HEK293 (cell line): ENCODE results near the gene LRP1.

Experiments used
- CTCF ChIA-PET: fragments of 350-600 bp; formaldehyde crosslinking; extraction: SDS; loops from one replicate; lab custom pipeline; 2021; ENCODE audit warnings: antibody characterized with exemption; lab: Yijun Ruan, JAX
- POLR2A ChIA-PET: fragments of 300-600 bp; formaldehyde crosslinking; extraction: SDS; loops from one replicate; lab custom pipeline; 2020; ENCODE audit warnings: antibody characterized with exemption, inconsistent platforms; lab: Yijun Ruan, JAX
- H3K27ac ChIP-seq: fragments of 200-500 bp; sonication (Bioruptor generic); 2 replicates; pipeline ENCODE4 v1.5.1; 2014; ENCODE audit warnings: low read depth, low read length, control low read depth, inconsistent platforms; ENCODE audit errors: extremely low read depth
- H3K36me3 ChIP-seq, 2 experiments: fragments of 200-500 bp in 1 of 2; sonication (Bioruptor generic) in 1 of 2; 1 replicate in 1 of 2; 2 replicates in 1 of 2; pipeline ENCODE4 v1.5.1; 2014 to 2017; ENCODE audit warnings: inconsistent platforms in 2 of 2, low read length in 2 of 2; ENCODE audit not compliant: control insufficient read depth in 2 of 2, insufficient read depth in 1 of 2
- H3K4me1 ChIP-seq: fragments of 200-500 bp; sonication (Bioruptor generic); 2 replicates; pipeline ENCODE4 v1.5.1; 2014; ENCODE audit warnings: mild to moderate bottlenecking, low read length, inconsistent platforms; ENCODE audit not compliant: control insufficient read depth, insufficient read depth
- H3K4me3 ChIP-seq: 2 replicates; pipeline ENCODE4 v1.5.1; 2011; ENCODE audit warnings: low read depth, mild to moderate bottlenecking, control low read depth, low read length, moderate library complexity
- H3K9me3 ChIP-seq: fragments of 200-500 bp; sonication (Bioruptor generic); 2 replicates; pipeline ENCODE4 v1.5.1; 2014; ENCODE audit warnings: low read depth, low read length, inconsistent platforms; ENCODE audit not compliant: control insufficient read depth, insufficient read depth
- ELK4 ChIP-seq: IDR thresholded peaks from 2 replicates; pipeline ENCODE4 v1.6.1; 2011; ENCODE audit warnings: mild to moderate bottlenecking, low read depth, low read length, borderline replicate concordance
- GLI4 ChIP-seq: fragments of 450-650 bp; formaldehyde crosslinking; IDR thresholded peaks from 2 replicates; pipeline ENCODE4 v1.5.1; 2016; ENCODE audit warnings: missing biosample characterization, missing genetic modification characterization
- HIC1 ChIP-seq: fragments of 450-650 bp; formaldehyde crosslinking; IDR thresholded peaks from 2 replicates; pipeline ENCODE4 v1.5.1; 2016; ENCODE audit warnings: missing biosample characterization, missing genetic modification characterization
- KLF1 ChIP-seq: fragments of 450-650 bp; formaldehyde crosslinking; IDR thresholded peaks from 2 replicates; pipeline ENCODE4 v1.5.1; 2016; ENCODE audit warnings: missing biosample characterization, missing genetic modification characterization
- KLF10 ChIP-seq: fragments of 450-650 bp; IDR thresholded peaks from 2 replicates; pipeline ENCODE4 v1.5.1; 2018; ENCODE audit warnings: missing biosample characterization, mild to moderate bottlenecking, missing genetic modification characterization
- RBAK ChIP-seq: fragments of 450-650 bp; formaldehyde crosslinking; IDR thresholded peaks from 2 replicates; pipeline ENCODE4 v1.5.1; 2016; ENCODE audit warnings: missing biosample characterization, missing genetic modification characterization
- ZBTB17 ChIP-seq: fragments of 450-650 bp; formaldehyde crosslinking; IDR thresholded peaks from 2 replicates; pipeline ENCODE4 v1.5.1; 2016; ENCODE audit warnings: missing biosample characterization, missing genetic modification characterization
- ZBTB7A ChIP-seq: fragments of 450-650 bp; formaldehyde crosslinking; IDR thresholded peaks from 2 replicates; pipeline ENCODE4 v1.5.1; 2016; ENCODE audit warnings: low read depth, missing biosample characterization, missing genetic modification characterization
- ZFP37 ChIP-seq: fragments of 450-650 bp; formaldehyde crosslinking; IDR thresholded peaks from 2 replicates; pipeline ENCODE4 v1.5.1; 2016; ENCODE audit warnings: missing biosample characterization, missing genetic modification characterization
- ZFP69B ChIP-seq: fragments of 450-650 bp; formaldehyde crosslinking; IDR thresholded peaks from 2 replicates; pipeline ENCODE4 v1.5.1; 2016; ENCODE audit warnings: missing biosample characterization, missing genetic modification characterization
- ZNF214 ChIP-seq: fragments of 450-650 bp; formaldehyde crosslinking; IDR thresholded peaks from 2 replicates; pipeline ENCODE4 v1.5.1; 2017; ENCODE audit warnings: missing biosample characterization, mild to moderate bottlenecking, missing genetic modification characterization, borderline replicate concordance
- ZNF23 ChIP-seq: fragments of 450-650 bp; formaldehyde crosslinking; IDR thresholded peaks from 2 replicates; pipeline ENCODE4 v1.5.1; 2016; ENCODE audit warnings: missing biosample characterization, missing genetic modification characterization, borderline replicate concordance
- ZNF274 ChIP-seq, 2 experiments: fragments of 200-500 bp in 1 of 2; fragments of 450-650 bp in 1 of 2; sonication (Bioruptor generic) in 1 of 2; formaldehyde crosslinking in 1 of 2; IDR thresholded peaks; 2 replicates each; pipeline versions ENCODE4 v1.5.1 to v1.6.1; 2014 to 2016; ENCODE audit warnings: borderline replicate concordance in 1 of 2, inconsistent platforms in 1 of 2, low read length in 1 of 2, missing biosample characterization in 1 of 2, missing genetic modification characterization in 1 of 2
- ZNF324 ChIP-seq: fragments of 450-650 bp; formaldehyde crosslinking; IDR thresholded peaks from 2 replicates; pipeline ENCODE4 v1.5.1; 2016; ENCODE audit warnings: missing biosample characterization, missing genetic modification characterization
- ZNF362 ChIP-seq: fragments of 450-650 bp; formaldehyde crosslinking; IDR thresholded peaks from 2 replicates; pipeline ENCODE4 v1.5.1; 2016; ENCODE audit warnings: missing biosample characterization, missing genetic modification characterization
- ZNF513 ChIP-seq: fragments of 450-650 bp; IDR thresholded peaks from 2 replicates; pipeline ENCODE4 v1.5.1; 2018; ENCODE audit warnings: missing biosample characterization, missing genetic modification characterization
- ZNF521 ChIP-seq: fragments of 450-650 bp; formaldehyde crosslinking; IDR thresholded peaks from 2 replicates; pipeline ENCODE4 v1.5.1; 2017; ENCODE audit warnings: missing biosample characterization, mild to moderate bottlenecking, missing genetic modification characterization
- ZNF544 ChIP-seq: fragments of 450-650 bp; formaldehyde crosslinking; IDR thresholded peaks from 2 replicates; pipeline ENCODE4 v1.5.0; 2017; ENCODE audit warnings: missing biosample characterization, missing genetic modification characterization
- ZNF580 ChIP-seq: fragments of 450-650 bp; formaldehyde crosslinking; IDR thresholded peaks from 2 replicates; pipeline ENCODE4 v1.5.1; 2016; ENCODE audit warnings: missing biosample characterization, missing genetic modification characterization
- ZNF791 ChIP-seq: fragments of 450-650 bp; formaldehyde crosslinking; IDR thresholded peaks from 2 replicates; pipeline ENCODE4 v1.5.1; 2016; ENCODE audit warnings: missing biosample characterization, missing genetic modification characterization
- ZSCAN4 ChIP-seq: fragments of 450-650 bp; formaldehyde crosslinking; IDR thresholded peaks from 2 replicates; pipeline ENCODE4 v1.5.1; 2017; ENCODE audit warnings: missing biosample characterization, missing genetic modification characterization

Gene LRP1

GRCh38 chr12:57202321-57202720 is 74.0 kb downstream of the LRP1 start:
- POLR2A ChIA-PET, result no interaction called here
- H3K36me3 ChIP-seq, result peaks cover 0 to 92% of the 10 kb centered on the region in 2 experiments; a peak in 1 of 3 replicates
- CTCF ChIA-PET, result no interaction called here
- H3K9me3 ChIP-seq, result no peaks in the 10 kb centered on the region
- no peak for TF ChIP-seq ELK4
- TF ChIP-seq KLF1 (tag by site-specific recombination), result peak; percentile 76
- no peak for TF ChIP-seq ZNF324 (tag by site-specific recombination)
- no peak overlapping the region for H3K4me3 ChIP-seq
- no peaks in the 10 kb centered on the region for H3K4me1 ChIP-seq
- H3K27ac ChIP-seq, result no peak overlapping the region

GRCh38 chr12:57203201-57203600 is 74.9 kb downstream of the LRP1 start:
- CTCF ChIA-PET, result no interaction called here
- Histone ChIP-seq H3K4me3 (no peak overlapping the region), H3K4me1 (no peaks in the 10 kb centered on the region), H3K9me3 (no peaks in the 10 kb centered on the region), H3K36me3 (peaks cover 0 to 92% of the 10 kb centered on the region in 2 experiments; a peak in 1 of 3 replicates), H3K27ac (no peak overlapping the region)
- TF ChIP-seq KLF10 (tag by site-specific recombination), result no peak
- POLR2A ChIA-PET, result no interaction called here

GRCh38 chr12:57203791-57204190 is 75.5 kb downstream of the LRP1 start:
- CTCF ChIA-PET, result interaction anchor here (0.6 kb wide), 1 partner anchor 11 kb away, joined by 4 read pairs; no protein-coding TSS in a partner anchor
- TF ChIP-seq ZNF362 (tag by site-specific recombination), result no peak
- TF ChIP-seq ZNF544 (tag by site-specific recombination), result no peak
- no peak for TF ChIP-seq ZNF580 (tag by site-specific recombination)
- no peak for TF ChIP-seq ZNF513 (tag by site-specific recombination)
- no peak for TF ChIP-seq ZNF791 (tag by site-specific recombination)
- no peak overlapping the region for H3K27ac ChIP-seq
- no peaks in the 10 kb centered on the region for H3K9me3 ChIP-seq
- POLR2A ChIA-PET, result no interaction called here
- no peak overlapping the region for H3K4me3 ChIP-seq
- H3K36me3 ChIP-seq, result peaks cover 0 to 92% of the 10 kb centered on the region in 2 experiments; a peak in 1 of 3 replicates
- no peaks in the 10 kb centered on the region for H3K4me1 ChIP-seq

GRCh38 chr12:57204454-57204853 is 76.2 kb downstream of the LRP1 start:
- CTCF ChIA-PET, result no interaction called here
- Histone ChIP-seq H3K9me3 (no peaks in the 10 kb centered on the region), H3K4me3 (no peak overlapping the region), H3K4me1 (no peaks in the 10 kb centered on the region), H3K36me3 (peaks cover 0 to 92% of the 10 kb centered on the region in 2 experiments; a peak in 1 of 3 replicates), H3K27ac (no peak overlapping the region)
- POLR2A ChIA-PET, result no interaction called here
- no peak for TF ChIP-seq GLI4
- no peak for TF ChIP-seq ZNF214 (tag by site-specific recombination)
- no peak for TF ChIP-seq ZFP37 (tag by site-specific recombination)
- no peak for TF ChIP-seq ZSCAN4
- no peak for TF ChIP-seq ZNF274 (IDR thresholded peaks at IDR 0.05; ENCODE audit: low read length)
- TF ChIP-seq ZNF274 (tag by site-specific recombination; IDR thresholded peaks at IDR 0.05; ENCODE audit: borderline replicate concordance), result no peak
- no peak for TF ChIP-seq RBAK (tag by site-specific recombination)
- no peak for TF ChIP-seq ZBTB7A (tag by site-specific recombination)
- TF ChIP-seq ZFP69B (tag by site-specific recombination), result no peak
- no peak for TF ChIP-seq ZNF23 (tag by site-specific recombination)
- TF ChIP-seq ZBTB17, result no peak
- TF ChIP-seq HIC1, result no peak
- no peak for TF ChIP-seq ZNF521 (tag by site-specific recombination)
